OCI-LY3 (cell line): Measurements from ENCODE around the gene LTA.

ENCODE experiments used
- H2AFZ ChIP-seq: fragments of 200-600, 300-600 bp; shearing (Covaris generic); 2 replicates; pipeline ENCODE4 v1.6.0; 2014; ENCODE audit warnings: antibody characterized with exemption, low read depth, low read length
- H3K27ac ChIP-seq: fragments of 200-600, 300-600 bp; sonication (generic); 2 replicates; pipeline ENCODE4 v1.5.1; 2014; ENCODE audit warnings: mild to moderate bottlenecking, low read length, moderate library complexity, mixed read lengths
- H3K27me3 ChIP-seq: fragments of 200-600, 300-600 bp; sonication (generic); 2 replicates; pipeline ENCODE4 v1.6.1; 2014; ENCODE audit warnings: low read depth, low read length, mixed read lengths
- H3K36me3 ChIP-seq: fragments of 200-600, 300-600 bp; sonication (generic); replicated peaks from 2 replicates; pipeline ENCODE3; 2014; ENCODE audit warnings: low read depth, low read length, mixed read lengths
- H3K4me1 ChIP-seq: fragments of 300-600, 200-600 bp; sonication (generic); 2 replicates; pipeline ENCODE4 v1.6.1; 2014; ENCODE audit warnings: low read length, mixed read lengths
- H3K4me2 ChIP-seq: fragments of 200-600, 300-600 bp; sonication (generic); 2 replicates; pipeline ENCODE4 v1.6.1; 2014; ENCODE audit warnings: low read length, mixed read lengths
- H3K4me3 ChIP-seq: fragments of 300-600, 200-600 bp; sonication (generic); 2 replicates; pipeline ENCODE4 v1.5.1; 2014; ENCODE audit warnings: antibody characterized with exemption, mild to moderate bottlenecking, low read length, moderate library complexity
- H3K79me2 ChIP-seq: fragments of 300-600, 200-600 bp; shearing (Covaris generic); 2 replicates; pipeline ENCODE4 v1.6.1; 2014; ENCODE audit warnings: mild to moderate bottlenecking, low read length, mixed read lengths
- H3K9ac ChIP-seq: fragments of 300-600, 200-600 bp; shearing (Covaris generic); 2 replicates; pipeline ENCODE4 v1.6.0; 2014; ENCODE audit warnings: mild to moderate bottlenecking, low read length, moderate library complexity
- H3K9me3 ChIP-seq: fragments of 200-600, 300-600 bp; shearing (Covaris generic); 2 replicates; pipeline ENCODE4 v1.6.1; 2014; ENCODE audit warnings: low read length, mixed read lengths; ENCODE audit not compliant: insufficient read depth
- H4K20me1 ChIP-seq: fragments of 200-600, 300-600 bp; sonication (generic); 2 replicates; pipeline ENCODE4 v1.6.1; 2016; ENCODE audit warnings: low read length, mixed read lengths; ENCODE audit not compliant: insufficient read depth
- CTCF ChIP-seq: fragments of 200-600, 300-600 bp; sonication (generic); IDR thresholded peaks from 2 replicates; pipeline ENCODE4 v1.5.1; 2014; ENCODE audit warnings: antibody characterized with exemption, low read length, low read depth
- EZH2phosphoT487 ChIP-seq: fragments of 200-600 bp; shearing (Covaris generic); IDR thresholded peaks from 2 replicates; pipeline ENCODE4 v1.6.1; 2018; ENCODE audit warnings: antibody characterized with exemption, mixed run types, low read depth

The LTA gene

GRCh38 chr6:31531771-31532643 is 40.1 kb upstream of the LTA start:
- H3K27ac ChIP-seq = no peak overlapping the region
- no peak overlapping the region for H3K4me2 ChIP-seq
- peaks cover 24% of the 10 kb centered on the region for H3K79me2 ChIP-seq
- peaks cover 46% of the 10 kb centered on the region for H3K36me3 ChIP-seq
- H3K9me3 ChIP-seq = no peaks in the 10 kb centered on the region
- H3K4me1 ChIP-seq = no peaks in the 10 kb centered on the region
- no peak overlapping the region for H3K9ac ChIP-seq
- no peak overlapping the region for H3K4me3 ChIP-seq
- no peaks in the 10 kb centered on the region for H3K27me3 ChIP-seq
- TF ChIP-seq CTCF (no peak), EZH2phosphoT487 (no peak)
- H4K20me1 ChIP-seq = peaks cover 44% of the 10 kb centered on the region
- no peak overlapping the region for H2AFZ ChIP-seq

GRCh38 chr6:31532644-31533454 is 39.2 kb upstream of the LTA start:
- Histone ChIP-seq H3K36me3 (peaks cover 46% of the 10 kb centered on the region), H3K79me2 (peaks cover 32% of the 10 kb centered on the region), H3K27me3 (no peaks in the 10 kb centered on the region), H3K9ac (no peak overlapping the region), H3K4me1 (no peaks in the 10 kb centered on the region), H2AFZ (no peak overlapping the region), H3K4me3 (no peak overlapping the region), H3K9me3 (no peaks in the 10 kb centered on the region), H4K20me1 (peaks cover 46% of the 10 kb centered on the region), H3K4me2 (no peak overlapping the region), H3K27ac (no peak overlapping the region)
- no peak for TF ChIP-seq EZH2phosphoT487
- TF ChIP-seq CTCF = no peak

- Histone ChIP-seq H3K4me2 (no peak overlapping the region), H2AFZ (no peak overlapping the region), H3K9me3 (no peaks in the 10 kb centered on the region), H3K27me3 (no peaks in the 10 kb centered on the region), H3K9ac (no peak overlapping the region), H3K27ac (no peak overlapping the region), H3K36me3 (peaks cover 47% of the 10 kb centered on the region), H3K4me3 (no peak overlapping the region), H3K79me2 (peaks cover 38% of the 10 kb centered on the region), H3K4me1 (no peaks in the 10 kb centered on the region), H4K20me1 (peaks cover 49% of the 10 kb centered on the region)
- no peak for TF ChIP-seq CTCF
- no peak for TF ChIP-seq EZH2phosphoT487
These were observed 38.6 kb upstream of the LTA start for GRCh38 chr6:31533455-31533841.

GRCh38 chr6:31534011-31534410 is 38.1 kb upstream of the LTA start:
- H3K27me3 ChIP-seq = no peaks in the 10 kb centered on the region
- no peak overlapping the region for H3K9ac ChIP-seq
- H3K27ac ChIP-seq = no peak overlapping the region
- no peaks in the 10 kb centered on the region for H3K9me3 ChIP-seq
- no peak overlapping the region for H3K4me3 ChIP-seq
- no peak overlapping the region for H2AFZ ChIP-seq
- peaks cover 54% of the 10 kb centered on the region for H4K20me1 ChIP-seq
- TF ChIP-seq CTCF = no peak
- TF ChIP-seq EZH2phosphoT487 = no peak
- peaks cover 1% of the 10 kb centered on the region for H3K4me1 ChIP-seq
- peaks cover 52% of the 10 kb centered on the region for H3K36me3 ChIP-seq
- peaks cover 43% of the 10 kb centered on the region for H3K79me2 ChIP-seq
- H3K4me2 ChIP-seq = no peak overlapping the region
